ENCODE data around the gene ASH1L.
"Not testable (repeated sequence)": the region's sequence is repeated elsewhere in the genome, so short reads cannot be mapped to it uniquely, and the experiment has no call there.

ASH1L gene

DNA sequence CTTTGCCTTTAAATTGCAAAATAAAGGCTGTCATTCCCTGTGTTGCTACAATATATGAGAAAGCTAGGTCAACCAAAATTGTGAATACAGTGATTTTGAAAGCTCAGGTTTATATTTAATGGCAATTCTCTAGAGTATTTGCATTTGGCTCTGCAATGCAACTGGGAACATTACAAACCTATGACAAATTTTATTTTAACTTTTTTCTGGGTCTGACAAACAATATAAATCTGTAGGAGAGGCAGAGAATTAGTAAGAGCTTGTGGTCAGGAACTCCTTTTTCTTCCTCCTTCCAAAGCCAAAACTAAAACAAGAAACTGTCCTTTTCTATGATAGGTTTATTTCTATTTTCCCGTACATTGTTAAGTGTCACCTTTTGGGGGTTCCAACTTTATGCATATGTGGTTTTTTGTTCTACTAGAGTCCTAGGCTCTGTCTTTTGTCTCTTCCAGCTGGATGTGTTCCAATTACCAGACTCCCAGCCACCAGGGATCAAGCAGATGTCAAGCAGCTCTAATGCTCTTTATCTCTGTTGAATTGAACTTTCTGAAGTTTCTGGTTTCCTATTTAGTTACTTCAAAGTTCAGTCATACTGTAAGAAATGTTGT lies 106.9 kb downstream of the ASH1L start:
- DNase-seq (ENCODE audit: extremely low read depth in 1 of 2, low read depth in 1 of 2) = no peak

DNA sequence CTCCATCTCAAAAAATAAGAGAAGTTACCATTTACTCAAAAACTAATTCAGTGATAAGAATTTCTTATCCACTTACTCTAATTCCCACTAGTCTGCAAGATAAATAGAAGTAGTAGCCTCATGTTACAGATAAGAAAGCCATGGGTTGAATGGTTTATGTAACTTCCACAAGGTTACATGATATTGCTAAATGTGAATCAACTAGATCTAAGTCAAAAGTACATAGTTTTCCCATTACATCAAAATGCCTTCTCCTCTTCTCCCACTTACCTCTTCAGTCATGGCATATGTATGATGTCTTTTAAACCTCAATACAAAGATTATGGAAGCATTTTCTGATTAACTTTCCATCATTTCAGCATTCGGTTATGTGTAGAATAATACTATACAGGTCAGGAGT lies 108.5 kb downstream of the ASH1L start:
- DNase-seq (ENCODE audit: extremely low read depth in 1 of 2, low read depth in 1 of 2) = no peak

DNA sequence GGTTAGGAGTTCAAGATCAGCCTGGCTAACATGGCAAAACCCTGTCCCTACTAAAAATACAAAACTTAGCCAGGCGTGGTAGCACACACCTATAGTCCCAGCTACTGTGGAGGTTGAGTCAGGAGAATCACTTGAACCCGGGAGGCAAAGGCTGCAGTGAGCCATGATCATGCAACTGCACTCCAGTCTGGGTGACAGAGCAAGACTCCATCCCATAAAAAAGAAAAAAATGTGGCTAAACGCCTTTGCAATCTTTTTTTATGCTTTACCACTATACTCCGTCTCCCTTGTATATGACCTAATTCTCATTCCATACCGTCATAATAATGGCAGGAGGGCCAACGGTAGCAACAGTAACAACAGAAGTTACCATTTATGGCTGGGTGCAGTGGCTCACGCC lies 109.5 kb downstream of the ASH1L start:
- no peak for DNase-seq (ENCODE audit: extremely low read depth in 1 of 2, low read depth in 1 of 2)

DNA sequence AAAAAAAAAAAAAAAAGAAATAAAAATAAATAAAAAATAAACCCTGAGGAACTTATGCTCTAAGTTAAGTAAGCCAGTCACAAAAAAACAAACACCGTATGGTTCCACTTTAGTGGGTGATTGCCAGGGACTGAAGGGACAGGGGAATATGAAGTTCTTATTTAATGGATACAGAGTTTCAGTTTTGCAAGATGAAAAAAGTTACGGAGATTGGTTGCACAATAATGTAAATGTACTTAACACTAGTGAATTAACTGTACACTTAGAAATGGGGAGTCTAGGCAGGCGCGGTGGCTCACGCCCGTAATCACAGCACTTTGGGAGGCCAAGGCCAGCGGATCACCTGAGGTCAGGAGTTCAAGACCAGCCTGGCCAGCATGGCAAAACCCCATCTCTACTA lies 111.4 kb downstream of the ASH1L start:
- no peak for DNase-seq (ENCODE audit: extremely low read depth in 1 of 2, low read depth in 1 of 2)

DNA sequence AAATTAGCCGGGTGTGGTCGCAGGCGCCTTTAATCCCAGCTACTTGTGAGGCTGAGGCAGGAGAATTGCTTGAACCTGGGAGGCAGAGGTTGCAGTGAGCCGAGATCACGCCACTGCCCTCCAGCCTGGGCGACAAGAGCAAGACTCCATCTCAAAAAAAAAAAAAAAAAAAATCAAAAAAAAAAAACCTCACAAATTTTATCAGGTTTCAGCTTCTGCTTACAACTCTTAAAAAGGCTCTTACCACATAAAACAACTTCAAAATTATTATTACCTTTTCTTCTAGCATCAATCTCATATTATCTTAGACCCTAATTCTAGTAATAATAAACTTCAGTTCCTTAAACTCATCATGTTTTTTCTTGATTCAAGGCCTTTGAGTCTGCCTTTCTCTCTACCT lies 120.2 kb downstream of the ASH1L start:
- not testable (repeated sequence) for DNase-seq (ENCODE audit: extremely low read depth in 1 of 2, low read depth in 1 of 2)

DNA sequence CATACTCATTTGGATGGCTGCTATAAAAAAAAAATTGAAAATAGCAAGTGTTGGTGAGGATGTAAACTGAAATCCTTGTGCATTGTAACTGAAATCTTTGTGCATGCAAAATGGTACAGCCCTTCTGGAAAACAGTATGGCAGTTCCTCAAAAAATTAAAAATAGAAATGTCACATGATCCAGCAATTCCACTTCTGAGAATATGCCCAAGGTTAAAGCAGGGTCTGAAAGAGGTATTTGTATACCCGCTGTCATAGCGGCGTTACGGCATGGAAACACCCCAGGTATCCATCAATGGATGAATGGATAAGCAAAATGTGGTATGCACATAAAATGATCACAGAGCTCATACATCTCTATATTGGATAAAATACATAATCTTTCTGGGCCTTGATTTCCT lies 125.2 kb downstream of the ASH1L start:
- DNase-seq (ENCODE audit: extremely low read depth in 1 of 2, low read depth in 1 of 2) = no peak

DNA sequence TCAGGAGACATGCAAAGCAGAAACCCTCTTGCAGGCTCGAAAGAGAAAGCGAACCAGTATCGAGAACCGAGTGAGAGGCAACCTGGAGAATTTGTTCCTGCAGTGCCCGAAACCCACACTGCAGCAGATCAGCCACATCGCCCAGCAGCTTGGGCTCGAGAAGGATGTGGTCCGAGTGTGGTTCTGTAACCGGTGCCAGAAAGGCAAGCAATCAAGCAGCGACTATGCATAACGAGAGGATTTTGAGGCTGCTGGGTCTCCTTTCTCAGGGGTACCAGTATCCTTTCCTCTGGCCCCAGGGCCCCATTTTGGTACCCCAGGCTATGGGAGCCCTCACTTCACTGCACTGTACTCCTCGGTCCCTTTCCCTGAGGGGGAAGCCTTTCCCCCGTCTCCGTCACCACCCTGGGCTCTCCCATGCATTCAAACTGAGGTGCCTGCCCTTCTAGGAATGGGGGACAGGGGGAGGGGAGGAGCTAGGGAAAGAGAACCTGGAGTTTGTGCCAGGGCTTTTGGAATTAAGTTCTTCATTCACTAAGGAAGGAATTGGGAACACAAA lies 128.7 kb downstream of the ASH1L start:
- DNase-seq (ENCODE audit: extremely low read depth in 1 of 2, low read depth in 1 of 2) = not testable (repeated sequence)

DNA sequence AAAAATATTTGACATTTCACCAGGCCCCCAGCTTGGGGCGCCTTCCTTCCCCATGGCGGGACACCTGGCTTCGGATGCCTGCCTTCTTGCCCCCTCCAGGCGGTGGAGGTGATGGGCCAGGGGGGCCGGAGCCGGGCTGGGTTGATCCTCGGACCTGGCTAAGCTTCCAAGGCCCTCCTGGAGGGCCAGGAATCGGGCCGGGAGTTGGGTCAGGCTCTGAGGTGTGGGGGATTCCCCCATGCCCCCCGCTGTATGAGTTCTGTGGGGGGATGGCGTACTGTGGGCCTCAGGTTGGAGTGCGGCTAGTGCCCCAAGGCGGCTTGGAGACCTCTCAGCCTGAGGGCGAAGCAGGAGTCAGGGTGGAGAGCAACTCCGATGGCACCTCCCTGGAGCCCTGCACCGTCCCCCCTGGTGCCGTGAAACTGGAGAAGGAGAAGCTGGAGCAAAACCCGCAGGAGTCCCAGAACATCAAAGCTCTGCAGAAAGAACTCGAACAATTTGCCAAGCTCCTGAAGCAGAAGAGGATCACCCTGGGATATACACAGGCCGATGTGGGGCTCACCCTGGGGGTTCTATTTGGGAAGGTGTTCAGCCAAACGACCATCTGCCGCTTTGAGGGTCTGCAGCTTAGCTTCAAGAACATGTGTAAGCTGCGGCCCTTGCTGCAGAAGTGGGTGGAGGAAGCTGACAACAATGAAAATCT lies 129.3 kb downstream of the ASH1L start:
- DNase-seq (ENCODE audit: extremely low read depth in 1 of 2, low read depth in 1 of 2) = not testable (repeated sequence)

DNA sequence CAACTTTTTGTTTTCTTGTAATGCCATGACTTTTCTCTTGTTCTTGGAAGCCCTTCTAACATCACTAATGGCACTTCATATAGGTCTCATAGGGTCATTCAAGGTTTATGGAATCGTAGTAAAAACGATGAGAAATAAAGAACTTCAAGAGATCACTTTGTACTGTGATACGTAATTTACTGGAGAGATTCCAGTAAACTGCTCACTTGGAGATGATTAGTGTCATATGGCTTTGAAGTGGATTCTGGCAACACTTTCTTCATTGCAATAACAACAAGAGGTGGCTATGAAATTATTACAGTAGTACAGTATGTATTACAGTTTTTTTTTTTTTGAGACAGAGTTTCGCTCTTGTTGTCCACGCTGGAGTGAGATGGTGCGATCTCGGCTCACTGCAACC lies 138.5 kb downstream of the ASH1L start:
- no peak for DNase-seq (ENCODE audit: extremely low read depth in 1 of 2, low read depth in 1 of 2)

DNA sequence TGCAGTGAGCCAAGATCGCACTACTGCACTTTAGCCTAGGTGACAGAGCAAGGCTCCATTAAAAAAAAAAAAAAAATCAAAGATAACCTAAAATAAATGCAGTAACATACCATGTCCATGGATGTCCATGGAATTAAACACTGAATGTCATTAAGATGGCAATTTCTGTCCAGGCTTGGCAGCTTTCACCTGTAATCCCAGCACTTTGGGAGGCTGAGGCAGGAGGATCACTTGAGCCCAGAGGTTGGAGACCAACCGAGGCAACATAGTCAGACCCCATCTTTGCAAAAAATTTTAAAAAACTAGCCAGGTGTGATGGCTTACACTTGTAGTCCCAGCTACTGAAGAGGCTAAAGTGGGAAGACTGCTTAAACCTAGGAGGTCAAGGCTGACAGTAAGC lies 141.8 kb downstream of the ASH1L start:
- DNase-seq (ENCODE audit: extremely low read depth in 1 of 2, low read depth in 1 of 2) = no peak

DNA sequence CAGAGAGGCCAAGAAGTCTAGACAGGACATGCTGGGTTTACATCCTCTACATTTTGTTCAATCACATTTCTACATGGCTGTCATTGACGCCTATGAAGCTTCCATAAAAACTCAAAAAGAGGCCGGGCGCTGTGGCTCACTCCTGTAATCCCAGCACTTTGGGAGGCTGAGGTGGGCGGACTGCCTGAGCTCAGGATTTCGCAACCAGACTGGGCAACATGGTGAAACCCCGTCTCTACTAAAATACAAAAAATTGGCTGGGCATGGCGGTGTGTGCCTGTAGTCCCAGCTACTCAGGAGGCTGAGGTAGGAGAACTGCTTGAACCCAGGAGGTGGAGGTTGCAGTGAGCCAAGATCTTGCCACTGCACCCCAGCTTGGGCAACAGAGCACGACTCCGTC lies 150.8 kb downstream of the ASH1L start:
- not testable (repeated sequence) for DNase-seq (ENCODE audit: extremely low read depth in 1 of 2, low read depth in 1 of 2)

DNA sequence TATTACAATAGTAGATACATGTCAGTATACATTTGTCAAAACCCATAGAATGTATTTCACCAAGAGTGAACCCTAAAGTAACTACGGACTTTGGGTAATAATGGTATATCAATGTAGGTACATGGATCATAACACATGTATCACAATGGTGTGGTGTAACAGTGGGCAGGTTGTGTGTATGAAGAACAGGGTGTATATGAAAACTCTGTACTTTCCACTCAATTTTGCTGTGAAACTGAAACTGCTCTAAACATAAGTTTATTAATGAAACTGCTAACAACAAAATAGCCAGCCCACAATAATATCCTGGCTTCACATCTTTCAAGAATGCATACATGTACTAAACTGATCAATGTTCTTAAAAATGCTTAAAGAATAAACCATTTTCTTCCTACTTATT lies 151.7 kb downstream of the ASH1L start:
- DNase-seq (ENCODE audit: extremely low read depth in 1 of 2, low read depth in 1 of 2) = no peak

DNA sequence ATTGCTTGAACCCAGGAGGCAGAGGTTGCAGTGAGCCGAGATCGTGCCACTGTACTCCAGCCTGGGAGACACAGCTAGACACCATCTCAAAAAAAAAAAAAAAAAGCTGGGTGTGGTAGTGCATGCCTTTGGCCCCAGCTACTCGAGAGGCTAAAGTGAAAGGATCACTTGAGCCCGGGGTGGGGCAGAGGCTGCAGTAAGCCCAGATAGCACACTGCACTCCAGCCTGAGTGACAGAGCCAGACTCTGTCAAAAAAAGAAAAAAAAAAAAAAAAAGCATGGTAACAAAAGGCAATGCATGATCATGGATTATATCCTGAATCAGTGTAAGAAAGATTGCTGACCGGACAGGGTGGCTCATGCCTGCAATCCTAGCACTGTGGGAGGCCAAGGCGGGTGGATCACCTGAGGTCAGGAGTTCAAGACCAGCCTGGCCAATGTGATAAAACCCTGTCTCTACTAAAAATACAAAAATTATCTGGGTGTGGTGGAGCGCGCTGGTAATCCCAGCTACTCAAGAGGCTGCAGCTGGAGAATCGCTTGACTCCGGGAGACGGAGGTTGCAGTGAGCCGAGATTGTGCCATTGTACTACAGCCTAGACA lies 165.6 kb downstream of the ASH1L start:
- no peak for DNase-seq (ENCODE audit: extremely low read depth in 1 of 2, low read depth in 1 of 2)

DNA sequence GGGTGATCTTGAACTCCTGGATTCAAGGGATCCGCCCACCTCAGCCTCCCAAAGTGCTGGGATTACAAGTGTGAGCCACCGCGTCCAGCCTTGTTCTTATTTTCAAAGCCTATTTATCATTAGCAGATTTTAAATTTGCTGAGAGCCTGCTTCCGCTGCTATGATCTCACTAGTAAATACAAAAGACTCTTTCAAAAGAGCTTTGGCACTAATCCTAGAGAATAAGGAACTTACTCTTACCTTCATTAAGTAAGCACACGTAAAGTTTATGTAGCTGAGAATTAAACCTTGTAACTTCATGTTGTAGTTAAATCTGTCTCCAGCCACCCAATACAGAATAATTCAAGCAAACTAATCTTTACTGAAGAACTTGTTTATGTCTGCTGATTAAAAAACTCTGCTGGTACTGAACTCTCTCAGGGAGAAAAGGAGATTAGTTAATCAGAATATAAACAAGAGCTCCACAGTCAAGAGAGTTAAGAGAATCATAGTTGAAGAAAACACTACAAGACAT lies 169.6 kb downstream of the ASH1L start:
- DNase-seq (ENCODE audit: extremely low read depth in 1 of 2, low read depth in 1 of 2) = no peak

DNA sequence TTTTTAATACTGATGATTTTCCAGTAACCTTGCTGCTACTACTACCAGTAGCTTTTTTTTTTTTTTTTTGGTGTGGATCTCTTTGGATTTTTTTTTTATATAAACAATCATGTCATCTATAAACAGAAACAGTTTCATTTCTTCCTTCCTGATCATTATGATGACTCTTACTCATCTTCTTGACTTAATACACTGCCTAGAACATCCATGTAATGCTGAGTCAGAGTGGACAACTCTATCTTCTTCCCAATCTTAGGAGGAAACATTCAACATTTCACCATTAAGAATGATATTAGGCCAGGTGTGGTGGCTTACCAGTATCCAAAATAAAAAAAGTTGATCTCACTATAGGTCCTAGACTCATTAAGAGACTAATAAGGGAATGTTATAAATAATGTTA lies 172.8 kb downstream of the ASH1L start:
- no peak for DNase-seq (ENCODE audit: extremely low read depth in 1 of 2, low read depth in 1 of 2)

DNA sequence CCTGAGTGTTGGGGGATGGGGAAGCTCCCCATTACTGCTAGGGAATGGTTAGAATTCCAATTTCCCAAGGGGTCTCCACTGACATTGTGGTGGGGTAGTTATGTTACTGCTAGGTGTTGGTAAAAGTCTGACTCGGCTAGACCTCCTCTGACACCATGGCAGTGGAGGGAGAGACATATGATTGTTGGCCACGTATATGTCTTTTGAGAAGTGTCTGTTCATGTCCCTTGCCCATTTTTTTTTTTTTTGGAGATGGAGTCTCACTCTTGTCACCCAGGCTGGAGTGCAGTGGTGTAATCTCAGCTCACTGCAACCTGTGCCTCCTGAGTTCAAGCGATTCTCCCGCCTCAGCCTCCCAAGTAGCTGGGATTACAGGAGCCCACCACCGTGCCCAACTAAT lies 176.8 kb downstream of the ASH1L start:
- not testable (repeated sequence) for DNase-seq (ENCODE audit: extremely low read depth in 1 of 2, low read depth in 1 of 2)

DNA sequence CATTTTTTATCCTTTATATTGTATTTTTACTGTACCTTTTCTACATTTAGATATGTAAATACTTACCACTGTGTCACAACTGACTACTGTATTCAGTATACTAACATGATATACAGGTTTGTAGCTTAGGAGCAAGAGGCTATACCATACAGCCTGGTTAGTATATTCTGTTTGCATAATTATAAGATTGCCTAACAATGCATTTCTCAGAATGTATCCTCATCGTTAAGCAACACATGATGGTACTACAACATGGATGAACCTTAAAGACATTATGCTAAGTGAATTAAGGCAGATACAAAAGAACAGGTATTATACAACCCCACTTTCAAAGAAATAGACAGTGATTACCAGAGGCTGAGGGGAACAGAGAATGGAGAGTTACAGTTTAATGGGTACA lies 179.2 kb downstream of the ASH1L start:
- no peak for DNase-seq (ENCODE audit: extremely low read depth in 1 of 2, low read depth in 1 of 2)

DNA sequence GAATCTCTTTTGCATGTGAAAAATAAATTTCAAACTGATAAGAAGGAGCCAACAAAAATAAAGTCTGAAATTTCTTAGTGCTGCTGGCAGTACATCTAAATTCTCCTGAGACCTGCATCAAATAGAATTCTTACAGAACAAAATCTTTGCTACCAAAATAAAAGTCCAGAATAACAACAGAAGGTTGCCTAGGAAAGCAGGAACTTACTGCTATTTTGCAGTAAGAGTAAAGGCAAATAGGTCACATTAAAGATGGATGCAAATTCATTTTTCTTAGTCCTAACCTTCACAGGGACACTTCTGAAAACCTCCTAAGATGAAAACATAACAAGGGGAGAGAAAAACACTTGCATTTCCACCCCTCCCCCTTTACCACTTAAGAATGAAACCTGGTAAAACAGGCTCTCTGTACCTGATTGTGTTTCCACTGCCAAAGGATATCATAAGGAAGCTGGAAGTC lies 182.9 kb downstream of the ASH1L start:
- no peak for DNase-seq (ENCODE audit: extremely low read depth in 1 of 2, low read depth in 1 of 2)

DNA sequence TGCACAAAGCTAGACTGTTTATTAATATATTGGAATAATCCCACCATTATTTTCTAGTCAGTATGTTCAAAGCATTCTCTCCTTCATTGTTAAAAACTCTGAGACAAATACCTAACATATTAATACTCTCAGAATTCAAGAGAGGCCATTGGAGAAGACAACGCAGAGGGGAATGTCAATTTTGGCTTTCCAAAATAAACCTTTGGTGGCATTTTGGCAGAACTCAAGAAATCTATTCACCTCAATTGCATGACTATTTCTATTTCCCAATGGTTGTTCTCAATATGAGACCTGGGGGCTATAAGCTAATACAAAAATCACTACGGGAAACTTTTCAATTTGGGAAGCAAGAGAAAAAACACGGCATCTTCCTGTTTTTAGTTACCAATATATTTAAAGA lies 183.4 kb downstream of the ASH1L start:
- no peak for DNase-seq (ENCODE audit: extremely low read depth in 1 of 2, low read depth in 1 of 2)

DNA sequence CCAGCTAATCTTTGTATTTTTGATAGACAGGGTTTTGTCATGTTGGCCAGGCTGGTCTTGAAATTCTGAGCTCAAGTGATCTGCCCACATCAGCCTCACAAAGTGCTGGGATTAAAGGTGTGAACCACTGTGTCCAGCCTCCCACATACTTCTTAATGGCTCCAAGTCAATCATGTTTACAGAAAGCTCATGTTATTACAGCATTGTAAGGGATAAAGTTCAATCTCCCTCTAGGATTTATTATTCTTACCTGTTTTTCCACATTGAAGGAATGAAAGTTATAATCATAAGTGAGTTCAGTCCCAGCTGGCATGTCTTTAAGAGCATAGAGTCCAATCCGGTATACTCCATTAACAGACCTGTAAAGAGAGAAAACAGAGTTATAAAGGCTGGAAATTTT lies 202.6 kb downstream of the ASH1L start:
- DNase-seq (ENCODE audit: extremely low read depth in 1 of 2, low read depth in 1 of 2) = no peak

DNA sequence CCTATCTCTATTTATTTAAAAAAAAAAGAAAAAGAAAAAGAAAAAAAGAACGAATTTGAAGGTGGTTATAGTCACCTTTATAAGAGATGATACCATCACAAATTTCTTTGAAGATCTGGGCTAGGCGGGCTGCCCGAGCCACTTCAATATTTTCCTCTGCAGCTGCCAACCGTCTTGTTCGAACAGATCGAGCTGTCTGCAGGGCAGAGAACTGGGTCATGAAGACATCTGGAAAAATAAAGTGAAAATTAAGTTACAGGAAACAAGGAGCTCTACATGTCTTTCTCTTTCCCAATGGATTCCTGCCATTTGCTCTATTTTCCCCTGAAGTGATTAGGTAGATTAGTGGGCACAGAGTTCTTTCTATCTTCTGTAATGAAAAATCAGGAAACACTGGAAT lies 210.0 kb downstream of the ASH1L start:
- DNase-seq (ENCODE audit: extremely low read depth in 1 of 2, low read depth in 1 of 2) = no peak

DNA sequence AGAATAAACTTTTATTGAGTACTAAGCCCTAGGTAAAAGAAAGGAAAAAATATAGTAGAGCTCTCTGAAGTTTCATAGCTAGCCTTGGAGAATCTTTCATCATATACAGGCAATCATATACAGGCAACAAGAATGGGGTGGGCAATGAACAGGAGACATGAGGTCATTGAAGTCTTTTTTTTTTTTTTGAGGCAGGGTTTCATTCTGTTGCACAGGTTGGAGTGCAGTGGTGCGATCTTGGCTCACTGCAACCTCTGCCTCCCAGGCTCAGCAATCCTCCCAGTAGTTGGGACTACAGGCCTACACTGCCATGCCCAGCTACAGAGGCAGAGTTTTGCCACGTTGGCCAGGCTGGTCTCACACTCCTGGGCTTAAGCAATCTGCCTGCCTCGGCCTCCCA lies 219.8 kb downstream of the ASH1L start:
- DNase-seq (ENCODE audit: extremely low read depth in 1 of 2, low read depth in 1 of 2) = no peak

All from activated CD8-positive, alpha-beta memory T cell treated with anti-CD3 and anti-CD28 coated beads for 1 hour (primary cell).